CD1c-positive myeloid dendritic cell (primary cell): ENCODE results near the gene TMEM154.

Experiments used
- DNase-seq: peaks from one replicate; pipeline ENCODE4 v3.0.0-alpha.2; 2016; ENCODE audit errors: extremely low spot score

TMEM154 gene

GRCh38 chr4:152696764-152697261 lies 17.0 kb upstream of the TMEM154 start:
- DNase-seq: peak; percentile 61

- no peak for DNase-seq
Measured at GRCh38 chr4:152693871-152694270, 14.1 kb upstream of the TMEM154 start.

- DNase-seq: no peak
Measured at GRCh38 chr4:152691761-152692160, 12.0 kb upstream of the TMEM154 start.

- DNase-seq: no peak
Measured at GRCh38 chr4:152690706-152691651, 11.2 kb upstream of the TMEM154 start.

GRCh38 chr4:152689615-152690501 lies 10.1 kb upstream of the TMEM154 start:
- peak; percentile 26 for DNase-seq

- DNase-seq: no peak
Measured at GRCh38 chr4:152687974-152688599, 8.3 kb upstream of the TMEM154 start.

GRCh38 chr4:152686452-152687013 lies 6.7 kb upstream of the TMEM154 start:
- no peak for DNase-seq

- no peak for DNase-seq
Measured at GRCh38 chr4:152684587-152684986, 4.8 kb upstream of the TMEM154 start.

- no peak for DNase-seq
Measured at GRCh38 chr4:152684007-152684406, 4.2 kb upstream of the TMEM154 start.

GRCh38 chr4:152682143-152682941 lies 2.5 kb upstream of the TMEM154 start:
- DNase-seq: no peak

GRCh38 chr4:152680988-152681603 lies 1.3 kb upstream of the TMEM154 start:
- no peak for DNase-seq

GRCh38 chr4:152678841-152679240 lies 956 bp downstream of the TMEM154 start:
- no peak for DNase-seq

- no peak for DNase-seq
Measured at GRCh38 chr4:152677117-152677516, 2.7 kb downstream of the TMEM154 start.

- no peak for DNase-seq
Measured at GRCh38 chr4:152676052-152676854, 3.5 kb downstream of the TMEM154 start.

- no peak for DNase-seq
Measured at GRCh38 chr4:152674359-152674758, 5.4 kb downstream of the TMEM154 start.

- DNase-seq: no peak
Measured at GRCh38 chr4:152673489-152673888, 6.3 kb downstream of the TMEM154 start.

- no peak for DNase-seq
Measured at GRCh38 chr4:152672206-152673092, 7.3 kb downstream of the TMEM154 start.

GRCh38 chr4:152668338-152668964 lies 11.3 kb downstream of the TMEM154 start:
- no peak for DNase-seq
